GM10266 (cell line): ENCODE measurements around the gene HERC4.

Experiments
- DNase-seq: peaks from one replicate; pipeline ENCODE4 v3.0.0; 2012; ENCODE audit errors: extremely low spot score
- CTCF ChIP-seq: IDR thresholded peaks from 2 replicates; pipeline ENCODE4 v1.5.1; 2012; ENCODE audit warnings: mild to moderate bottlenecking, low read depth; ENCODE audit not compliant: control insufficient read depth, insufficient read depth; ENCODE audit errors: missing control alignments

The HERC4 gene

GRCh38 chr10:67925449-67926005 lies 149.6 kb downstream of the HERC4 start:
- no peak for DNase-seq
- no peak for TF ChIP-seq CTCF

GRCh38 chr10:67924136-67924535 lies 150.9 kb downstream of the HERC4 start:
- TF ChIP-seq CTCF: no peak
- no peak for DNase-seq

GRCh38 chr10:67923551-67923950 lies 151.5 kb downstream of the HERC4 start:
- TF ChIP-seq CTCF: no peak
- no peak for DNase-seq

GRCh38 chr10:67921065-67921464 lies 154.0 kb downstream of the HERC4 start:
- no peak for DNase-seq
- TF ChIP-seq CTCF: no peak

- DNase-seq: no peak
- TF ChIP-seq CTCF: no peak
Measured at GRCh38 chr10:67917679-67918078, 157.4 kb downstream of the HERC4 start.

- no peak for DNase-seq
- TF ChIP-seq CTCF: no peak
Measured at GRCh38 chr10:67917169-67917568, 157.9 kb downstream of the HERC4 start.

GRCh38 chr10:67914777-67915340 lies 160.2 kb downstream of the HERC4 start:
- TF ChIP-seq CTCF: no peak
- DNase-seq: no peak
